Superior temporal gyrus (tissue), 1 donor: Measurements from ENCODE around the gene CCDC40.

Source experiments
- DNase-seq: peaks from one replicate; pipeline ENCODE4 v3.0.0-alpha.2; 2016; ENCODE audit errors: extremely low spot score

Gene CCDC40

GRCh38 chr17:80000136-80000535 lies 36.3 kb upstream of the CCDC40 start:
- DNase-seq, result no peak

- DNase-seq, result no peak
These were observed 35.3 kb upstream of the CCDC40 start for GRCh38 chr17:80000981-80001775.

GRCh38 chr17:80002070-80002641 lies 34.3 kb upstream of the CCDC40 start:
- no peak for DNase-seq

GRCh38 chr17:80002690-80003490 lies 33.6 kb upstream of the CCDC40 start:
- no peak for DNase-seq

GRCh38 chr17:80003969-80004368 lies 32.5 kb upstream of the CCDC40 start:
- no peak for DNase-seq

- peak; percentile 64 for DNase-seq
These were observed 30.8 kb upstream of the CCDC40 start for GRCh38 chr17:80005360-80006338.

GRCh38 chr17:80006339-80006720 lies 30.1 kb upstream of the CCDC40 start:
- no peak for DNase-seq

- DNase-seq, result no peak
These were observed 29.4 kb upstream of the CCDC40 start for GRCh38 chr17:80006811-80007752.

- no peak for DNase-seq
These were observed 28.5 kb upstream of the CCDC40 start for GRCh38 chr17:80007939-80008338.

GRCh38 chr17:80008383-80008840 lies 28.0 kb upstream of the CCDC40 start:
- DNase-seq, result peak; percentile 56

GRCh38 chr17:80008848-80009247 lies 27.6 kb upstream of the CCDC40 start:
- DNase-seq, result no peak

- no peak for DNase-seq
These were observed 26.8 kb upstream of the CCDC40 start for GRCh38 chr17:80009391-80010282.

- DNase-seq, result no peak
These were observed 26.1 kb upstream of the CCDC40 start for GRCh38 chr17:80010283-80010858.

GRCh38 chr17:80011989-80012555 lies 24.4 kb upstream of the CCDC40 start:
- DNase-seq, result no peak

GRCh38 chr17:80012765-80013741 lies 23.4 kb upstream of the CCDC40 start:
- DNase-seq, result no peak

- DNase-seq, result no peak
These were observed 19.0 kb upstream of the CCDC40 start for GRCh38 chr17:80017226-80018010.
